T-cell (primary cell): ENCODE measurements around the gene KRTAP4-12. TPM values are rescaled to one million over a fixed set of nuclear protein-coding genes. Genes with fewer than 3 reads are reported as not detected.
A peak's percentile ranks its signal among the peaks of the same experiment; 100 is the strongest.
"Not testable (repeated sequence)": the region's sequence is repeated elsewhere in the genome, so short reads cannot be mapped to it uniquely, and the experiment has no call there.

ENCODE experiments used
- ATAC-seq, 4 experiments: fragments of 200-7000 bp in 3 of 4; fragments of 150-1000 bp in 1 of 4; cut with Tn5 transposase; replicated peaks in 1 of 4; 1 replicate in 3 of 4; 2 replicates in 1 of 4; pipeline ENCODE4 v1.10.0; 2021; ENCODE audit warnings: moderate library complexity in 3 of 4, mild to moderate bottlenecking in 2 of 4, moderate number of reproducible peaks in 1 of 4
- CTCF ChIA-PET, 2 donors: fragments of 300-600 bp; sonication (Branson Sonifier 250); formaldehyde crosslinking; loops; one replicate each; lab custom pipeline; 2022; ENCODE audit warnings: antibody characterized with exemption in 2 of 2; lab: Charles Lee
- POLR2A ChIA-PET, 2 donors: fragments of 300-600 bp; sonication (Branson Sonifier 250); formaldehyde crosslinking; loops; one replicate each; lab custom pipeline; 2022; ENCODE audit warnings: antibody characterized with exemption in 2 of 2; lab: Charles Lee
- DNase-seq, 35 experiments: peaks; one replicate each; pipeline versions ENCODE4 v3.0.0 to v3.0.0-alpha.2; 2013 to 2023
- H3K27ac ChIP-seq: one replicate; pipeline ENCODE4 v1.5.1; 2013; ENCODE audit warnings: low read length
- H3K27me3 ChIP-seq, 2 experiments: replicated peaks in 1 of 2; 1 replicate in 1 of 2; 2 replicates in 1 of 2; pipeline versions ENCODE4 v1.6.1 to v1.7.0; 2013; ENCODE audit warnings: low read length in 1 of 2, mixed read lengths in 1 of 2; ENCODE audit not compliant: control insufficient read depth in 2 of 2, insufficient read depth in 2 of 2; ENCODE audit errors: extremely low read depth in 1 of 2
- H3K36me3 ChIP-seq, 2 donors: 1 replicate in 1 of 2; 2 replicates in 1 of 2; pipeline versions ENCODE4 v1.6.1 to v1.7.0; 2013; ENCODE audit warnings: low read length in 1 of 2; ENCODE audit not compliant: control insufficient read depth in 2 of 2, insufficient read depth in 1 of 2; ENCODE audit errors: extremely low read depth in 1 of 2
- H3K4me1 ChIP-seq, 2 experiments: 1 replicate in 1 of 2; 2 replicates in 1 of 2; pipeline versions ENCODE4 v1.6.1 to v1.7.0; 2013; ENCODE audit warnings: low read length in 2 of 2, mixed read lengths in 1 of 2; ENCODE audit not compliant: insufficient read depth in 2 of 2, control insufficient read depth in 1 of 2; ENCODE audit errors: extremely low read depth in 1 of 2
- H3K4me3 ChIP-seq, 2 donors: 1 replicate in 1 of 2; 2 replicates in 1 of 2; pipeline versions ENCODE4 v1.5.1 to v1.7.0; 2013; ENCODE audit warnings: mild to moderate bottlenecking in 2 of 2, low read length in 1 of 2, moderate library complexity in 1 of 2; ENCODE audit not compliant: control insufficient read depth in 1 of 2; ENCODE audit errors: extremely low read depth in 1 of 2
- H3K9me3 ChIP-seq: 2 replicates; pipeline ENCODE4 v1.7.0; 2013
- H3K27ac Mint-ChIP-seq, 2 donors: one replicate each; pipeline ENCODE4 v1.8.0; 2020 to 2021; ENCODE audit warnings: mild to moderate bottlenecking in 2 of 2, mixed read lengths in 2 of 2
- H3K27me3 Mint-ChIP-seq, 2 donors: one replicate each; pipeline ENCODE4 v1.8.0; 2021 to 2022; ENCODE audit warnings: mixed read lengths in 2 of 2
- H3K36me3 Mint-ChIP-seq: one replicate; pipeline ENCODE4 v1.8.0; 2021; ENCODE audit warnings: mixed read lengths
- H3K4me1 Mint-ChIP-seq, 3 donors: one replicate each; pipeline ENCODE4 v1.8.0; 2020 to 2022; ENCODE audit warnings: mixed read lengths in 3 of 3, mild to moderate bottlenecking in 1 of 3
- H3K4me3 Mint-ChIP-seq, 3 donors: one replicate each; pipeline ENCODE4 v1.8.0; 2020 to 2022; ENCODE audit warnings: mild to moderate bottlenecking in 3 of 3, mixed read lengths in 3 of 3, moderate library complexity in 3 of 3
- H3K9me3 Mint-ChIP-seq, 3 donors: one replicate each; pipeline ENCODE4 v1.8.0; 2020 to 2022; ENCODE audit warnings: mixed read lengths in 3 of 3
- WGBS: methylation state at CpG from one replicate; pipeline ENCODE4 v1.1.5; 2013; ENCODE audit warnings: missing lambda C conversion rate; ENCODE audit not compliant: insufficient coverage; 5-methylcytosine and 5-hydroxymethylcytosine counted together
- total RNA-seq, 35 experiments: library from RNA in 6 of 35; stranded (reverse) in 6 of 35; fragments of 120-200 nt in 1 of 35; gene quantifications; one replicate each; pipeline versions ENCODE4 v1.2.1 to v1.2.4 and lab custom pipeline; 2013 to 2026

Gene KRTAP4-12
- total RNA-seq, 5 donors from 2014 or later (not counting 1 experiment from before 2014, with no cell fraction given), result not detected

DNA sequence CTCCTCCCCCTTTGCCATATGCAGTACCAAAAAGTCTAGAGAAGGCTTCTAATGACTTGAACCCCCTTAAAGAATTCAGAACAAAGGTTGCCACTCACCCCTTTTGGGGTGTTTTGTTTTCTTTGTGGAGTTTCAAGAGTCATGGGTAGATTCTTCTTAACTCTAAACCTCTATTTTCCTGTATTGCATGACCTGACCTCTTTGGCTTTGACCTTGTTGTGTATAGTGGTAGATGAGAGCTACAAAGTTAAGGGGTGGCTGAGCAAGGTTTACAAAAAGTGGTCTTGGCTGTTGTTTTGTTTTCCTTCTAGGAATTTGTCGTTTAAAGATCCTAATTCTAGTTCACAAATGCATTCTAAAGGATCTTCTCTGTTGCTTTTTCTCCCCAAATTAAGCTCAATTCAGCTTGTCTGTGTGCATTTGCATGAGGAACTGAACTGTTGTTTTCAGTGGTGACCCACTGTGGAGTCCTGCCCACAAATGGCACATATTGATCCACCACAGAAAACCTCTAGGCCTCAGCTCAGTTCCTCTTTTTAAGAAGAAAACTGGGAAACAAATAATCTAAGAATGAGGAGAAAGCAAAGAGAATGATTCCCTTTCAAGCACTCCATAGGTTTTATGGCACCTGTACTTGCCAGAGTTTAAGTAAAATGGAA is 15.1 kb downstream of the KRTAP4-12 start:
- Mint-ChIP-seq H3K9me3 (peaks cover 0 to 11% (median 0%) of the 10 kb centered on the region in 3 donors), H3K27me3 (peaks cover 5 to 10% of the 10 kb centered on the region in 2 donors)
- H3K36me3 Mint-ChIP-seq, POLR2A ChIA-PET, H3K27ac Mint-ChIP-seq, H3K4me1 ChIP-seq, H3K4me3 Mint-ChIP-seq, H3K36me3 ChIP-seq, DNase-seq, H3K9me3 ChIP-seq, H3K27ac ChIP-seq, ATAC-seq, H3K4me1 Mint-ChIP-seq, H3K4me3 ChIP-seq, CTCF ChIA-PET, H3K27me3 ChIP-seq: not testable (repeated sequence)
- WGBS, result no CpG with 5 or more reads among the region's 1 CpG

DNA sequence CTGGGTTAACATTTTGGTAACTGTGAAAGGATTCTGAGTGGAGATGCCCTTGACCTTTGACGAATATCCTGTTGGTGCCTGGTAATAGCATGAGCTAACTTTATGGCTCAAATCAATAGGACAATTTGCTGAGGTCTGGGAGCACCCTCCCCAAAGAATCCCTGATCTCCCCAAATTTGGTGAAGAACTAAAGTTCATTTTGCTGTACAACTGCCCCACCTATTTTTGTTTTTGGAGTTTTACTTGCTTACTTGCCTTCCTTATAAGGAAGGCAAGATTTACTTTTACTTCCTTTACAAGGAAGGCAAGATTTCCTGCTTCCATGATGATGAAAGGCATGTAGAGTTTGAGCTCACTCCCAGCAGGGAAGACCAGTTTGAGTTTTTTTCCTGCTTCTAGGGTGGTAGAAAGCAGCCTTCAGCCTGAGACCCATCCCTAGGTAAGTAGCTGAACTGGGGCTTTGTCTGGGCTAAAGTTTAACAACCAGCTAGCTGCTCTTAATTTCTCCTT is 16.0 kb downstream of the KRTAP4-12 start:
- no peak overlapping the region for H3K4me3 ChIP-seq
- no peak overlapping the region for H3K27ac ChIP-seq
- CTCF ChIA-PET, result no interaction called here
- Mint-ChIP-seq H3K9me3 (peaks cover 0 to 11% (median 0%) of the 10 kb centered on the region in 3 donors), H3K27me3 (peaks cover 5 to 10% of the 10 kb centered on the region in 2 donors), H3K4me3 (no peak overlapping the region), H3K36me3 (peaks cover 6% of the 10 kb centered on the region), H3K4me1 (peaks cover 3 to 10% (median 6%) of the 10 kb centered on the region in 3 donors), H3K27ac (no peak overlapping the region)
- no peaks in the 10 kb centered on the region for H3K27me3 ChIP-seq
- POLR2A ChIA-PET, result no interaction called here
- no peaks in the 10 kb centered on the region for H3K4me1 ChIP-seq
- no peak for ATAC-seq
- H3K9me3 ChIP-seq, result no peaks in the 10 kb centered on the region
- H3K36me3 ChIP-seq, result no peaks in the 10 kb centered on the region
- DNase-seq, result no peak
- WGBS, result no CpG with 5 or more reads among the region's 1 CpG

- ATAC-seq, H3K4me3 Mint-ChIP-seq, H3K27ac ChIP-seq, H3K9me3 Mint-ChIP-seq, H3K36me3 Mint-ChIP-seq, POLR2A ChIA-PET, DNase-seq, H3K9me3 ChIP-seq, H3K27me3 Mint-ChIP-seq, H3K4me3 ChIP-seq, H3K4me1 ChIP-seq, H3K27me3 ChIP-seq, H3K36me3 ChIP-seq, CTCF ChIA-PET: not testable (repeated sequence)
- H3K4me1 Mint-ChIP-seq, result peaks cover 3 to 12% (median 8%) of the 10 kb centered on the region in 3 donors
- peak within 1 kb of the TSS in 1 of 2 donors; percentile 41 for H3K27ac Mint-ChIP-seq
- WGBS, result 74% methylated on average over 9 of the region's 10 CpGs
Measured at GRCh38 chr17:41105347-41105746, 18.6 kb downstream of the KRTAP4-12 start, which contains the start of gene KRTAP4-9. Gene KRTAP4-9, plus strand, starts transcription at chr17:41105389. Its CDS starts 0 bp downstream, at chr17:41105389.

- H3K4me3 Mint-ChIP-seq, H3K27me3 ChIP-seq, H3K4me1 ChIP-seq, DNase-seq, POLR2A ChIA-PET, H3K36me3 ChIP-seq, H3K27ac ChIP-seq, H3K9me3 ChIP-seq, H3K36me3 Mint-ChIP-seq, H3K27me3 Mint-ChIP-seq, H3K27ac Mint-ChIP-seq, CTCF ChIA-PET, H3K9me3 Mint-ChIP-seq, ATAC-seq, H3K4me3 ChIP-seq: not testable (repeated sequence)
- no CpG with 5 or more reads among the region's 2 CpGs for WGBS
- H3K4me1 Mint-ChIP-seq, result peaks cover 10 to 21% (median 16%) of the 10 kb centered on the region in 3 donors
Measured at GRCh38 chr17:41104386-41105038, 19.5 kb downstream of the KRTAP4-12 start.

DNA sequence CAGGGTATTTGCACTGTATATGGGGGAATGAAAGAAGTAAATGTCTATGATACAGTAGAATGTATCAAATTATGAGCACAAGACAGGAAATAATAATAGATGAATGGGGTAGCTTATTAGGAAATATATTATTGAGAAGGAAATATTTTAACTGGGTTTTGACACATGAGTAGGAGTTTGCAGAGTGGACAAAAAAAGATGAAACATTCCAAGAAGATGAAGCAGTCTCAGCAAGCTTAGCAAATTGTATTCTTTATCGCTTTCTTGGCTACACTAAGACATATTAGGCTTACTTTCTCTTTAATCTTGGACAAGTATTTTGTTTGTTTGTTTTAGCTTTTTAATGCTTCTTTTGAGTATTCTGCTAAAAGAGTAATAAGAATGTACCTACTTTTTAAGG is 20.1 kb downstream of the KRTAP4-12 start:
- Mint-ChIP-seq H3K36me3 (no peaks in the 10 kb centered on the region), H3K27me3 (peaks cover 5 to 6% of the 10 kb centered on the region in 2 donors), H3K4me3 (no peak overlapping the region), H3K4me1 (peaks cover 10 to 19% (median 16%) of the 10 kb centered on the region in 3 donors), H3K9me3 (no peaks in the 10 kb centered on the region), H3K27ac (no peak overlapping the region)
- peaks cover 0 to 2% of the 10 kb centered on the region in 2 experiments for H3K27me3 ChIP-seq
- DNase-seq (no peak), ATAC-seq (no peak)
- no peaks in the 10 kb centered on the region for H3K36me3 ChIP-seq
- ChIA-PET POLR2A (no interaction called here), CTCF (no interaction called here)
- H3K9me3 ChIP-seq, result no peaks in the 10 kb centered on the region
- WGBS, result no CpG with 5 or more reads among the region's 1 CpG
- no peak overlapping the region for H3K27ac ChIP-seq
- no peaks in the 10 kb centered on the region for H3K4me1 ChIP-seq
- H3K4me3 ChIP-seq, result no peak overlapping the region

GRCh38 chr17:41101586-41102259 is 22.3 kb downstream of the KRTAP4-12 start, which contains the start of gene KRTAP4-16:
Gene KRTAP4-16, minus strand, starts transcription at chr17:41102209. Its CDS starts 0 bp downstream, at chr17:41102209.
- peaks cover 7 to 11% (median 10%) of the 10 kb centered on the region in 3 donors for H3K4me1 Mint-ChIP-seq
- H3K9me3 Mint-ChIP-seq, result no peaks in the 10 kb centered on the region
- peaks cover 0 to 9% of the 10 kb centered on the region in 2 experiments for H3K27me3 ChIP-seq
- peaks cover 11 to 12% of the 10 kb centered on the region in 2 donors for H3K27me3 Mint-ChIP-seq
- no peak within 1 kb of the TSS for H3K4me3 Mint-ChIP-seq
- H3K4me3 ChIP-seq, result no peak within 1 kb of the TSS
- DNase-seq (no peak), ATAC-seq (no peak)
- H3K9me3 ChIP-seq, result no peaks in the 10 kb centered on the region
- CTCF ChIA-PET, result no interaction called here
- no peak within 1 kb of the TSS for H3K27ac Mint-ChIP-seq
- H3K27ac ChIP-seq, result no peak within 1 kb of the TSS
- H3K4me1 ChIP-seq, result no peaks in the 10 kb centered on the region
- POLR2A ChIA-PET, result no interaction called here
- H3K36me3 Mint-ChIP-seq, result no peaks in the 10 kb centered on the region
- no peaks in the 10 kb centered on the region for H3K36me3 ChIP-seq
- WGBS, result 71% methylated on average over 8 of the region's 10 CpGs
